ENCODE results near the gene TPSB2.
"Not testable (repeated sequence)": the region's sequence is repeated elsewhere in the genome, so short reads cannot be mapped to it uniquely, and the experiment has no call there.

The TPSB2 gene

GRCh38 chr16:1240436-1240835, 10.5 kb upstream of the TPSB2 start, which contains the start of gene TPSAB1:
Gene TPSAB1, plus strand, starts transcription at chr16:1240705. Its CDS starts 234 bp downstream, at chr16:1240939.
- not testable (repeated sequence) for DNase-seq

GRCh38 chr16:1239575-1239974, 9.6 kb upstream of the TPSB2 start:
- peak in 1 of 5 donors; percentile 7 for DNase-seq

DNA sequence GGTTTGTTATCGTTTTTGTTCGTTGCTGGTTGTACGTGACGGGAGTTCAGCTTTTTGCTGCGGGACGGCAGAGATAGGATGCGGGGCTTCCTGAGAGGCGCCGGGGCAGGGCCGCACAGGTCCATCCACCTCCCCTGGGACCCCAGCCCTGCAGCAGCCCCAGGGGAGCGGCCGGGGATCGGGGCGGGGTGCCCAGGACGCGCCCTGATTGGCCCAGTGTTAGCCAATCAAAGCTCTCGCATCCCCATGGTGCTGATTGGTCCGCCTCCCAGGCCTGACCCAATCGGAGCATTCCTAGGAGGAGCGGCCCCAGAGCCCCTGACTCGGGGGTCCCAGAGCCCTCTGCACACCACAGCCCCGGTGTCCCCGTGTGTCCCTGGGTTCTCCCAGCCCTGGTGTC, 8.9 kb upstream of the TPSB2 start:
- DNase-seq: not testable (repeated sequence)

- no peak for DNase-seq
Observed at GRCh38 chr16:1237990-1238389, 8.0 kb upstream of the TPSB2 start.

- not testable (repeated sequence) for DNase-seq
Observed at GRCh38 chr16:1236659-1237058, 6.7 kb upstream of the TPSB2 start.

DNA sequence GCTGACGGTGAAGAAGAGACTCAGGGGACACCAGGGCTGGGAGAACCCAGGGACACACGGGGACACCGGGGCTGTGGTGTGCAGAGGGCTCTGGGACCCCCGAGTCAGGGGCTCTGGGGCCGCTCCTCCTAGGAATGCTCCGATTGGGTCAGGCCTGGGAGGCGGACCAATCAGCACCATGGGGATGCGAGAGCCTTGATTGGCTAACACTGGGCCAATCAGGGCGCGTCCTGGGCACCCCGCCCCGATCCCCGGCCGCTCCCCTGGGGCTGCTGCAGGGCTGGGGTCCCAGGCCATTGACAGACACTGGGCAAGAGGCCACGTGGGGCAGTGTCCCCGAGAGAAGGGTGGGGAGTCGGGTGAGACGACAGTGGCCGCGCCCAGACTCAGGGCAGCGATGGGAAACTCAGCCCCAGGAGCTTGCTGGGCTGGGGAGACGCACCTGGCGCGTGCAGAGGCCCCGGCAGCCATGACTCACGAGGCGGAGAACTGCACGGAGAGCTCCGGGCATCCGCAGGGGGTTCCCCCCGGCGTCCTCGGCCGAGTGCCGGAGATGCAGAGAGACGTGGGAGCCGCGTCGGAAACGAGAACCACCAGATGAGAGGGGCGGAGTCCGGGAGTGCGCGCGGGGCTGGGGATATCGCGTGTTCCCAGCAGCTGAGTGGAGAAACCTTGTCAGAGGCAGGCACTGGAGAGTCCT, 2.2 kb upstream of the TPSB2 start:
- DNase-seq: not testable (repeated sequence)

DNA sequence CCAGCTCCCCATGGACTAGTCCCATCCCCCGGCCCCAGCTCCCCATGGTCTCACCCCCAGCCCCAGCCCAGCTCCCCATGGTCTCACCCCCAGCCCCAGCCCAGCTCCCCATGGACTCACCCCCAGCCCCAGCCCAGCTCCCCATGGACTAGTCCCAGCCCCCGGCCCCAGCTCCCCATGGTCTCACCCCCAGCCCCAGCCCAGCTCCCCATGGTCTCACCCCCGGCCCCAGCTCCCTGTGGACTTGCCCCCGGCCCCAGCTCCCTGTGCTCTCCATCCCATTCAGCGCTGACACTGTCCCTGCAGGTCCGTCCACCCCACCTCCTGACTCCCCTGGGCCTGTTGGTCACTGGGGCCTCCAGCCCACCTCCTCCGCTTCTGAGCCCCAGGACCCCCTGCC, 1.3 kb upstream of the TPSB2 start:
- DNase-seq: peak in 1 of 5 donors; percentile 1

GRCh38 chr16:1230471-1231212, 658 bp upstream of the TPSB2 start:
- DNase-seq: not testable (repeated sequence)

DNA sequence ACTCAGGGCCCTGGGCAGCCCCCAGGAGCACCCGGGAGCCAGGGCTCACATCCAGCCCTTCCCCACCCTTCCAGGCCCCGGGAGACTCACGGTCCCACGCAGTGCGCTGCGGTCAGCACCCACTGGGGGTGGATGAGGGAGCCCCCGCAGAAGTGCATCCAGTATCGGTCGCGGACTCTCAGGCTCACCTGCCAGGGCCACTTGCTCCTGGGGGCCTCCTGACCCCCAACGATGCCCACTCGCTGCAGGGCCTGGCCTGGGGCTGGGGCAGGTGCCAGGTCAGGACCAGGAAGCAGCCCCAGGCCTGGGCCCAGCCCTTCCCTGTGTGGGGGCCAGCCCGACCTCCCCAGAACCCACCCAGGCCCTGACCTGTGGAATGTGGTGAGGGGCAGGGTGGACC, 508 bp downstream of the TPSB2 start:
- peak in 1 of 5 donors; percentile 1 for DNase-seq

- DNase-seq: peak in 1 of 5 donors; percentile 4
Observed at GRCh38 chr16:1228227-1228626, 1.8 kb downstream of the TPSB2 start.

- peak in 1 of 5 donors; percentile 1 for DNase-seq
Observed at GRCh38 chr16:1226692-1227091, 3.3 kb downstream of the TPSB2 start.

- DNase-seq: peak in 1 of 5 donors; percentile 1
Observed at GRCh38 chr16:1225728-1226311, 4.2 kb downstream of the TPSB2 start.

DNA sequence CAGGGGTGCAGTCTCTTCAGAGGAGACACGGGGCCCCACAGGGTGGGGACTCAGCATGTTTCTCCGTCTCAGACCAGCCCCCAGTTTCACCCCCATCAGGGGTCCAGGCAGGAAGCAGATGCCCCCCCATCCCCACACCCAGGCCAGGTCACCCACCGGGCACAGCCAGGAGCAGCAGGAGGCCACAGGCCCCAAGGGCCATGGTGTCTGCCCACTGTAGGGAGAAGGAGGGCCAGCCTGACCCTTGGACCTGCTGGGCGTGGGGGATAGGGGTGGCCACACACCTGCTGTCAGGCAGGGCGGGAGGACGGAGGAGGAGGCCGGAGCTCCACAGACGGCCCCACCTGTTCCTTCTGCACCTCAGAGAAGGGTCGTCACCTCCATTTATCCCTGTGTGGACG, 4.9 kb downstream of the TPSB2 start, which contains the start of gene TPSG1:
TSS of gene TPSG1 (minus strand) at position 218 of the 401 bp plus-strand sequence. CDS start at position 202, 16 bp downstream.
- DNase-seq: peak in 1 of 5 donors; percentile 3

- DNase-seq: no peak
Observed at GRCh38 chr16:1224558-1224957, 5.4 kb downstream of the TPSB2 start.

DNA sequence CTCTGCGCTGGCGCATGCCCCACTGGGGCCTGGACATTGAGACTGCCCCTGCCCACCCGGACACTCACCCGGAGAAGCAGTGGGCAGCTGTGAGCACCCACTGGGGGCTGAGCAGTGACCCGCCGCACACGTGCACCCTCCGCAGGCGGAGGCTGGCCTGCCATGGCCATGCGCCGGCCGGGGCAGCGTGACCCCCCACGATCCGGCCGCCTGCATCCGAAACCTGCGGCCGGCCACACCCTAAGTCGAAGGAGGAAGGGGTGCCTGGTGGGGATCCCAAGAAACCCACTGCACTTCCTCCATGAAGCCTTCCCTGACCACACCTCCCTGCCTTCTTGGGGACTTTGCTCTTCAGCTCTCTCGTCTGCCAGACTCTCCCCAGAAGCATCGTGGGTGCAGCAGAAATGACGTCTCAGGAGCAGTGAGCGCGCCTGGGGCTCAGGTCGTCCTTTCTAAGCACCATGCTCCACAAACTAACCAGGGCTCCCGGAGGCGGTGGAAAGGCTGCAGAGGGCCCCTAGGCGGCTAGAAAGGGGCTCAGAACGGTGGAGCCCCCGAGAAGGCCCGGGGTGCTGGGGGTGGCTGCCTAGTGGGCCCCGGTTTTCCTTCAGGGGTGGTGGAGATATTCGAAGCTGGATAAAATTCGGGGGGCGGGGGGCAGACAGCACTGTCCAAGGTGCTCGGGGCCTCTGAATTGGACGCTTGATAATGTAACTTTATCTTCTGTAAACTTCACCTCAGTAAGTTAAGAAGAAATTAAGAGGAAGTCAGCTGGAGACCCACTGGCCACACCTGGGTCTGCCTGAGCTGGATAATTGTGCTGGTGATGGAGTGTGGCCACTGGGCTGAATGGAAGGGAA, 6.4 kb downstream of the TPSB2 start:
- peak in 1 of 5 donors; percentile 2 for DNase-seq

DNA sequence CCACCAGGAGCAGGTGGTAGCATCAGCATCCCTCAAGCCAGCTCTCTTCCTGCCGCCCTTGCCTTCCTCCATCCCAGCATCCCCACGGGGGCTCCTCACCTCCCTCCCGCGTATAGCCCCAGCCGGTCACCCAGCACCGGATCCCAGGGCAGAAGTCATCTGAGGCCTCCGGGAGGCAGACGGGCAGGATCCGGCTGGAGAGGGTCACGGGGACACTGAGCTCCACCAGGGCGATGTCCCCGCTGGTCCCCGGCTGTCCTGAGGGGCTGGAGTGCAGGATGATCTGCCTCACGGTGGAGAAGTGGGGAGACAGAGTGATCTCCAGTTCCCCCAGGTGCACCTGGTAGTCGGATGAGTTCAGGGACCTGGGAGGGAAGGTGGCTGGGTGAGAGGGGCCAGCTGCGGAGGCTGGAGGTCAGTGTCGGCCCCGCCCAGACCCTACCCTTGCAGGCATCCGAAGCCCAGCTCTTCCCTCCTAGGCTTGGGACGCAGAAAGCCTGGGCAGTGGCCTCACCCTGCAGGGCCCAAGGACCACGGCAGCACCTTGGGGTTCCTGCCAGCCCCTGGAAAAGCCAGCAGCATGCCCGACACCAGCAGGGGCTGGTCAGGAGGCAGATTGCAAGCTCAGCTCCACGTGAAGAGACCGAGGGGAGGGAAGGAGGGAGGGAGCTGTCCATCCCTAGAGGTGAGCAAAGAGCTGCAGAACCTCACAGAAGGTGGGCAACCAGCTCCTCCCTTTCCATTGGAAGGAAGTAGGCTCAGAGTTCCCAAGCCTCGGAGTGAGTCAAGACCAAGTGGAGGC, 7.2 kb downstream of the TPSB2 start:
- DNase-seq: no peak

DNA sequence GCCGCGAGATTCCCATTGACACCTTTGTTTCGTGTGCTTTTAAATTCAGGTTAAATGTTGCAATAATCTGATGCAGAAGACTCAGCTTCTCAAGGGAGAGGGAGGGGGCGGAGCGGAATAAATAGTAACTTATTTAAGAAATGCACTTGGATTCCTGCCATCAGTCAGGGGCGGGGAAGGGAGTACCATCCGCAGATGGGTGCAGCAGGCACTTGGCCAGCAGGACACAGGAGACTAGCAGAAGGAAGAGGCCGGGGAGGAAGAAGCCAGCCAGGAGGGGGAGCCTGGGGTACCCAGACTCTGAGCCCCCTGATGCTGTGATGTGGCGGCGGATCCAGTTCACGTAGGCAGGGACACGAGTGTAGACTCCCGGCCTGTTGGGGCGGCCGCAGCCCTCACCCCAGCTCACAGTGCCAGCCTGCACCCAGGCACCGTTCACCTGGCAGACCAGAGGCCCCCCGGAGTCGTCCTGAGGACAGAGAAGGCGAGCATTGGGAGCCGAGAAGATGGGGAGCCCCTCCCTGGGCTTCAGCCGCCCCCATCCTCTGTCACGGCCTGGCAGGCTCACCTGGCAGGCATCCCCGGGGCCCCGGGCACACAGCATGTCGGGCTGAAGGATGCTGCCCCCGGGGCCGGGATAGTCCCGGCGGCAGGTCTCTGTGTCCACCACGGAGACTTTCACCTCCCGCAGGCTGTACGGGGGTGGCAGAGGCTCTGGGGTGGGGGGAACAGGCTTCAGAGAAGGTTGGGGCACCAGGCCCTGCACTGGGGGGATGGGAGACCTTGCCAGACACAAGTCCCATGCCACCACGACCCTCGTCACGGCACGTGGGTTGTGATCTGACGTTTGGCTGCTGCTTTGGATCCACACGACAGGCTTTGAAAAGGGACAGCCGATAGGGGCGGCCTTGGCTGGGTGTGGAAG, 8.1 kb downstream of the TPSB2 start:
- DNase-seq: no peak

- no peak for DNase-seq
Observed at GRCh38 chr16:1220841-1221627, 8.9 kb downstream of the TPSB2 start.

GRCh38 chr16:1220098-1220728, 9.8 kb downstream of the TPSB2 start:
- no peak for DNase-seq
